HFF-Myc (cell line): ENCODE results near the gene NCKAP5.

Source experiments
- DNase-seq: peaks from one replicate; pipeline ENCODE4 v3.0.0-alpha.2; 2011; ENCODE audit warnings: low read depth; ENCODE audit errors: extremely low read depth
- H3K4me3 ChIP-seq: replicated peaks from 2 replicates; pipeline ENCODE4 v1.5.1; 2011; ENCODE audit warnings: low read depth, mild to moderate bottlenecking, control low read depth, low read length
- TF ChIP-seq, protein P1 (sequence below): IDR thresholded peaks from 2 replicates; pipeline ENCODE4 v1.5.1; 2012; ENCODE audit warnings: mild to moderate bottlenecking, low read depth, low read length, control low read depth; ENCODE audit errors: missing control alignments

Gene NCKAP5

DNA sequence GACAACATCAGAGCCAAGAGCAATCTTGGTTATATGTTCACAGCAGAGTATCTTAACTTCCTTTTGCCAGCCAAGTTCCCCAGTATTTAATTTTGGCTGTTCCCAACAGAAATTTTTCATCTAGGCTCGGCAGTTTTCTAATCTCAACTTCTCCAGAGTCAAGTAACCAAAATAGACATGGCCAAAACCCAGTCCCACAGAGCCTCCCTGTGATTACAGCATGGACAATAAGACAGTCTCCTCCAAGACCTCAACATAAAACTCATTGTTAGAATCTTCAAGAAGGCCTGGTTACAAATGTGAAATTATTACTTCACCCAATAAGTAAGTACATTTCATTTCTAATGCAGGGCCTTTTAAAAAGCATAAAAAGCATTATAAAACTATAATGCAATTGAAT, 445.7 kb downstream of the NCKAP5 start:
- H3K4me3 ChIP-seq = no peak overlapping the region
- TF ChIP-seq, protein P1, sequence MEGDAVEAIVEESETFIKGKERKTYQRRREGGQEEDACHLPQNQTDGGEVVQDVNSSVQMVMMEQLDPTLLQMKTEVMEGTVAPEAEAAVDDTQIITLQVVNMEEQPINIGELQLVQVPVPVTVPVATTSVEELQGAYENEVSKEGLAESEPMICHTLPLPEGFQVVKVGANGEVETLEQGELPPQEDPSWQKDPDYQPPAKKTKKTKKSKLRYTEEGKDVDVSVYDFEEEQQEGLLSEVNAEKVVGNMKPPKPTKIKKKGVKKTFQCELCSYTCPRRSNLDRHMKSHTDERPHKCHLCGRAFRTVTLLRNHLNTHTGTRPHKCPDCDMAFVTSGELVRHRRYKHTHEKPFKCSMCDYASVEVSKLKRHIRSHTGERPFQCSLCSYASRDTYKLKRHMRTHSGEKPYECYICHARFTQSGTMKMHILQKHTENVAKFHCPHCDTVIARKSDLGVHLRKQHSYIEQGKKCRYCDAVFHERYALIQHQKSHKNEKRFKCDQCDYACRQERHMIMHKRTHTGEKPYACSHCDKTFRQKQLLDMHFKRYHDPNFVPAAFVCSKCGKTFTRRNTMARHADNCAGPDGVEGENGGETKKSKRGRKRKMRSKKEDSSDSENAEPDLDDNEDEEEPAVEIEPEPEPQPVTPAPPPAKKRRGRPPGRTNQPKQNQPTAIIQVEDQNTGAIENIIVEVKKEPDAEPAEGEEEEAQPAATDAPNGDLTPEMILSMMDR = no peak
- no peak for DNase-seq

DNA sequence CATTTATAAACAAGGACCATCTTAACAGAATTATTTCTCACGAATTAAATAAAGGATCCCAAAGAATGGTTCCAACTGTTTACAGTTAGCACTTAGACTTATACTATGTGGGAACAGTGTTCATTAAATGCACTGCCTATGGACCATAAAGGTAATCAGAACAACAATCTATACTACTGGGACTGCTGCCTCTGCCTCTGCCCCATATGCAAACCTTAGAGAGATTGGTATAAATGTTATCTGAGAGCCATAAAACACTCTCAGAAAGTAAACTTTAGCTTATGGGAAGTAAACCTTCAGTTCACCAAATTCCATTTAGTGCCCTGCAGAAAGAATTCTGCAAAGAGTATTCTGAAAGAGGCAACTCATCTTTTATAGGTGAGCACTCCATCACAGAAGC, 448.0 kb downstream of the NCKAP5 start:
- DNase-seq = no peak
- no peak overlapping the region for H3K4me3 ChIP-seq
- TF ChIP-seq, protein P1 = no peak

DNA sequence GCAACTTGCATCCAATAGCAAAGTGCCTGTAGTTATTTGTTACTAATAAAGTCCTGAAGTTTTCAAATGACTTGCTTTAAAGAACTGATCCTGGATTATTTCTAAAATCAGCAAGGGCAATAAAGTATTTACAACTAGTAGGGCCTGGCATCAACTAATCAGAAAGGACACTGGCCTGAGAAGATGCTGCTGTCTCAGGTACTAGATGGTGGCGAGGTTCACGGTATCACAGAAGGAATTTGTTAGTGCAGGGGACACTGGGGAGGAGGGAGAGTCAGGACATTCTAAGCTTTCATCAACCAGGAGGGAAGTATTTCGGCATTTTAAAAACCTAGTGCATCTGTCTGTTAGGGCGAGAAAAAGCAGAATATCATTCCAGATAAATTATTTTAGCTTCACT, 458.1 kb downstream of the NCKAP5 start:
- no peak overlapping the region for H3K4me3 ChIP-seq
- no peak for DNase-seq
- TF ChIP-seq, protein P1 = no peak

DNA sequence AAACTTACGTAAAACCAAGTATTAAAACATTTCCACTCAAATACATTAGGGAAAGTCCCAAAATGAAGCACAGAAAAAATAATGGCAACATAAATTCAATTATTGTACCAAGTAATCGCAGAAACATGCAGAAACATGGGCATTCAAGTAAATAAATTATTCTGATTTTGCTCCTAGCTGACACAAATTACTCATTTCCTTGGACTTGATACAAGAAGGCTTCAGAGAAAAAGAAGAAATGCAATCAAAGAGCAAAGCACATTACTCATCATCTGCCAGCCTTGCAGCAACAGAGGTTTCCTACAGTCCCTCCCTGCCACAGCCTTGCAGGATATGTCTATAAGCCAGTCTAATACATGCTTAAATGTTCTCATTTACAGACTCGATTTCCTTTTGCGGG, 458.5 kb downstream of the NCKAP5 start:
- TF ChIP-seq, protein P1 = no peak
- DNase-seq = no peak
- no peak overlapping the region for H3K4me3 ChIP-seq

DNA sequence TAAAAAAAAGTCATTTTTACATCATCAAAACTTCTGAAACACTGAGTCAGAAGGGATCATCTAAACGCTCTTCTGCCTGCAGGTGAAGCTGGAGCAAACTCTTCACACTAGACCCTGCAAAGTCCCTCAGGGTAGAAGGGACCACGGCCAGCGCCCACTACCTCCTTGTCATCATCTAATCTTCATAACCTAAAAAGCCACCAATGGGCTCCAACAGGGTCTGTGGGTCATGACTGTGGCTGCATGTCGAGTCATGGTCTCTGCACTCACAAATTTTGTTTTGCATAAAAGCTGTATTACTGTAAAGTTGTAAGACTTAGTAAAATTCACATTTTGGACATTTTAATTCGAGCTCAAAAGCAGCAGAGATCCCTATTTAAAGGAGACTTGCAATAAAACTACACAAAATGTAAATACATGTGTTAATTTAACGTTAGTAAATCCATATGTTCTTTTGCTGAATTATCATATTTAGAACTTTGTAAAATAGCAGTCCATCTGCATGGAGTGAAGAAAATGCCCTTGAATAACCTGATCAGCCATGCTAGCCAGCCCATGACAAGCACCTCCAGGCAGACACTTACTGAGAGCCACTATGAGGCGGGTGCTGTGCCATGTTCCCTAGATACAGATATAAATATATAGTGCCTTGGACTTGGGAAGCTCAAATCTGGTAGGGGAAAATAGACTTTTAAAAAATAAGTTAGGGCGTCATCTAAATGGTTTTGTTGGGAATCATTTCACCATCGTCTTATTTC, 461.0 kb downstream of the NCKAP5 start:
- H3K4me3 ChIP-seq = no peak overlapping the region
- TF ChIP-seq, protein P1 = no peak
- DNase-seq = no peak

DNA sequence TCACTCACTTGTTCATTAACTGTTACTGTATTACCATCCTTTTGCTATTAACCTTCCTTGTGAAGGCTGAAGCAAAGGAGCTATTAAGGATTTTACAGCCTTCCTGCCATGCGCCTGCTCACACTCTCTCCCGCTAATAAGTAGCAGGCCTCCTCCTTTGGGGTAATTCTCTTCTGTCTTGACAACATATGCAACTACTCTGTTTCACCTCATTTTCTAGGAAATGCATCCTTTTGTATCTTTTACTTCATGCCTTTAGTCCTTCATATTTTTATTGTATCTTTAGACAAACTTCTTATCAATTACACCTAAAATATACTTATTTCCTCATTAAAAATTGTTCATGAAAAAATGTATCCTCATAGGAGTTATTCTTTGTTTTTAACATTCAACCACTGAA, 463.4 kb downstream of the NCKAP5 start:
- TF ChIP-seq, protein P1 = no peak
- DNase-seq = no peak
- H3K4me3 ChIP-seq = no peak overlapping the region

DNA sequence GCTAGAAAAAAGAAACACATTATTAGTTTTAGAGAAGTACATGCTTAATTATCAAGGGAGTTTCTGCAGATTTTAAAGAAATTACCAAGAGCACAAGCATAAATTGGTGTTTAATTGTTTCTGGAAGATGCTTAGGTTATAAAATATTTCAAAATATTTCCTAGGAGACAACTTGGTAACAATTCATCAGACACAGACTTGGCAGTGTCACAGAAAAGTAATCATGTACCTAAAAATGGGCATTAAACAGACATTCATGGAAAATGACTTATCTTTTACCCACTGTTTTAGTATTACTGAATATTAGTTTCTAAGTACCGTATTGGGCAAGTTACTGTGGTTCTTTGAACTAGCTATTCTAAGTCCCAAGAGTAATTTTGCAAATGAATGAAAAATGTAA, 469.5 kb downstream of the NCKAP5 start:
- H3K4me3 ChIP-seq = no peak overlapping the region
- no peak for DNase-seq
- TF ChIP-seq, protein P1 = no peak
